ENCODE results near the gene CFAP251.

DNA sequence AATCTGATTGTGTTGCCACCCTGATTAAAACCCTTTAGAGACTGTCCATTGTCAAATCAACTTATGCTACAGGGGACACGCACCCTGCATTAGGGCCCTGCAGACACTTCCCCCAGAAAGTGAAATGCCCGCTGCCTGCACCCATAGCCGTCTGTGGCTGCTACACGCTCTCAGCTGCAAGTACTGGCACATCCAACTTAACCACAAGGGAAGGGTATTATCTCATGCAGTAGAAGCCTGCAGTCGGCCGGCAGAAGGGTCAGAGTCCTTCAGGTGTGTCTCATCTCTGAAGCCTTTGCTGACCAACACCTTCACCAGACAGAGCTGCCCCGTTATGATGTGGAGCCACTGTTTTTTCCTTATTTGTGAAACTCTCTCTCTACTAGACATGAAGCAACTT is 20.8 kb downstream of the CFAP251 start:
- TF ChIP-seq EZH2 (IDR thresholded peaks at IDR 0.05): no peak
- TF ChIP-seq, protein P1, sequence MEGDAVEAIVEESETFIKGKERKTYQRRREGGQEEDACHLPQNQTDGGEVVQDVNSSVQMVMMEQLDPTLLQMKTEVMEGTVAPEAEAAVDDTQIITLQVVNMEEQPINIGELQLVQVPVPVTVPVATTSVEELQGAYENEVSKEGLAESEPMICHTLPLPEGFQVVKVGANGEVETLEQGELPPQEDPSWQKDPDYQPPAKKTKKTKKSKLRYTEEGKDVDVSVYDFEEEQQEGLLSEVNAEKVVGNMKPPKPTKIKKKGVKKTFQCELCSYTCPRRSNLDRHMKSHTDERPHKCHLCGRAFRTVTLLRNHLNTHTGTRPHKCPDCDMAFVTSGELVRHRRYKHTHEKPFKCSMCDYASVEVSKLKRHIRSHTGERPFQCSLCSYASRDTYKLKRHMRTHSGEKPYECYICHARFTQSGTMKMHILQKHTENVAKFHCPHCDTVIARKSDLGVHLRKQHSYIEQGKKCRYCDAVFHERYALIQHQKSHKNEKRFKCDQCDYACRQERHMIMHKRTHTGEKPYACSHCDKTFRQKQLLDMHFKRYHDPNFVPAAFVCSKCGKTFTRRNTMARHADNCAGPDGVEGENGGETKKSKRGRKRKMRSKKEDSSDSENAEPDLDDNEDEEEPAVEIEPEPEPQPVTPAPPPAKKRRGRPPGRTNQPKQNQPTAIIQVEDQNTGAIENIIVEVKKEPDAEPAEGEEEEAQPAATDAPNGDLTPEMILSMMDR (IDR thresholded peaks at IDR 0.05): no peak
